GM06990 (cell line): ENCODE data around the gene GNB3.
A peak's percentile ranks its signal among the peaks of the same experiment; 100 is the strongest.

Experiments used
- DNase-seq: peaks from one replicate; pipeline ENCODE4 v3.0.0-alpha.2; 2011; ENCODE audit not compliant: insufficient read length; ENCODE audit errors: extremely low read depth
- H3K27me3 ChIP-seq: replicated peaks from 2 replicates; pipeline ENCODE4 v1.6.0; 2011; ENCODE audit warnings: low read length; ENCODE audit not compliant: control insufficient read depth, insufficient read depth
- H3K36me3 ChIP-seq: 2 replicates; pipeline ENCODE4 v1.5.1; 2011; ENCODE audit warnings: low read length; ENCODE audit not compliant: control insufficient read depth, insufficient read depth
- H3K4me3 ChIP-seq: replicated peaks from 2 replicates; pipeline ENCODE4 v1.5.1; 2011; ENCODE audit warnings: low read depth, mild to moderate bottlenecking, control low read depth, low read length
- CTCF ChIP-seq: IDR thresholded peaks from 2 replicates; pipeline ENCODE4 v1.5.1; 2011; ENCODE audit warnings: low read length, control low read depth, mild to moderate bottlenecking, inconsistent platforms; ENCODE audit not compliant: insufficient read depth, poor library complexity, severe bottlenecking

The GNB3 gene

GRCh38 chr12:6824901-6825381 lies 15.8 kb upstream of the GNB3 start:
- Histone ChIP-seq H3K27me3 (peaks cover 8% of the 10 kb centered on the region), H3K36me3 (no peaks in the 10 kb centered on the region), H3K4me3 (no peak overlapping the region)
- DNase-seq, result no peak
- TF ChIP-seq CTCF, result no peak

DNA sequence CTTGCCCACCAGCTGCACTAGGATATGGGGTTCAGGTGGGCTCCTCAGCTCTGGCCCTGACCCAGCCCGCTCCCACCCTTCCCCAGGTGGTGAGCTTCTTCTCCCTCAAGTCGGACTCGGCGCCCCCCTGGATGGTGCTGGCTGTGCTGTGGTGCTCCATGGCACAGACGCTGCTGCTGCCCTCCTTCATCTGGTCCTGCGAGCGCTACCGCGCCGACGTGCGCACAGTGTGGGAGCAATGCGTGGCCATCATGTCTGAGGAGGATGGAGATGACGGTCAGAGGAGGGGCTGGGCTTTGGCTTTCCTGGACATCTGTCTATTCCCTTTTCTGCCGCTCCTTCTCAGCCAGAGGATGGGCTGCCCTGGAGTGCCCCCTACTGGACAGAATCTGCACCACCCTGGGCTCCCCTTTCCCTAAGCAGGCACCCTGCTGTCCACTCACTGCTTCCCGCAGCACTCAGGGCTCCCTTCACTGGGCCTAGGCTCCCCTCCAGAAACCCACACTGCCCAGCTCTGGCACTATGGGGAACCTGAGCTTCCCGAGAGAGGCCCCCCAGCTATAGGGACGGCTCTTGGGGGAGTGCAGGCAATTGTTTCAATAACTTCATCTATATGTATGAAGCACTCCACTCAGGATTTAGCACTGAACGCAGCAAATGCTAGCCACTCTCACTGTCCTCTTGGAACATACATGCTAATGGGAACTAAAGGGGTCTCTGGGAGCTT lies 15.2 kb upstream of the GNB3 start:
- Histone ChIP-seq H3K36me3 (no peaks in the 10 kb centered on the region), H3K4me3 (no peak overlapping the region), H3K27me3 (peaks cover 6% of the 10 kb centered on the region)
- TF ChIP-seq CTCF, result peak; percentile 72
- no peak for DNase-seq

GRCh38 chr12:6826125-6826733 lies 14.5 kb upstream of the GNB3 start:
- TF ChIP-seq CTCF, result no peak
- no peak for DNase-seq
- Histone ChIP-seq H3K36me3 (no peaks in the 10 kb centered on the region), H3K27me3 (peaks cover 7% of the 10 kb centered on the region), H3K4me3 (no peak overlapping the region)

GRCh38 chr12:6826734-6827436 lies 13.8 kb upstream of the GNB3 start:
- DNase-seq, result no peak
- Histone ChIP-seq H3K27me3 (peaks cover 6% of the 10 kb centered on the region), H3K4me3 (no peak overlapping the region), H3K36me3 (no peaks in the 10 kb centered on the region)
- no peak for TF ChIP-seq CTCF

DNA sequence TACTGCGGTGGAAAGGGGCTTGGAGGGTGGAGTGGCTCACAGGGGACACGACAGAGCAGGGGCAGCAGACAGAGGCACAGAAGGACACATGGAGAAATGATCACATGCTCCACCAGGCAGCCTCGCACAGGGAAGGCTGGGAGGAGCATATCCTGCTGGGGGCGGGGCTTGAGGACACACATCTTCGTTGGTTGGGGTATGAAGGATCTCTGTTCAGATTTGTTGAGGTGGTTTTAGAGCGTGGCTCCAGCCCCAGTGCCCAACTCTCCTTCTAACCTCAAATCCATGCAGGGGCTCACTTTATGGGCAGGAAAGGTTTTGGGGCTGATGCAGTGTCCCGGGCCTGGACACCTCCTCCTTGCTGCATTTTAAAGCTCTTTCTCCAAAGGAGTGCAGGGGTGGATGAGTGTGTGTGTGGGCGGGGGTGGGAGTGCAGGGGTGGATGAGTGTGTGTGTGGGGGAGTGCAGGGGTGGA lies 13.3 kb upstream of the GNB3 start:
- Histone ChIP-seq H3K36me3 (no peaks in the 10 kb centered on the region), H3K4me3 (no peak overlapping the region), H3K27me3 (peaks cover 6% of the 10 kb centered on the region)
- TF ChIP-seq CTCF, result no peak
- no peak for DNase-seq
